ENCODE data around the gene GCK.

GRCh38 chr7:44172352-44172751 lies 16.9 kb downstream of the GCK start:
- TF ChIP-seq, protein P1, sequence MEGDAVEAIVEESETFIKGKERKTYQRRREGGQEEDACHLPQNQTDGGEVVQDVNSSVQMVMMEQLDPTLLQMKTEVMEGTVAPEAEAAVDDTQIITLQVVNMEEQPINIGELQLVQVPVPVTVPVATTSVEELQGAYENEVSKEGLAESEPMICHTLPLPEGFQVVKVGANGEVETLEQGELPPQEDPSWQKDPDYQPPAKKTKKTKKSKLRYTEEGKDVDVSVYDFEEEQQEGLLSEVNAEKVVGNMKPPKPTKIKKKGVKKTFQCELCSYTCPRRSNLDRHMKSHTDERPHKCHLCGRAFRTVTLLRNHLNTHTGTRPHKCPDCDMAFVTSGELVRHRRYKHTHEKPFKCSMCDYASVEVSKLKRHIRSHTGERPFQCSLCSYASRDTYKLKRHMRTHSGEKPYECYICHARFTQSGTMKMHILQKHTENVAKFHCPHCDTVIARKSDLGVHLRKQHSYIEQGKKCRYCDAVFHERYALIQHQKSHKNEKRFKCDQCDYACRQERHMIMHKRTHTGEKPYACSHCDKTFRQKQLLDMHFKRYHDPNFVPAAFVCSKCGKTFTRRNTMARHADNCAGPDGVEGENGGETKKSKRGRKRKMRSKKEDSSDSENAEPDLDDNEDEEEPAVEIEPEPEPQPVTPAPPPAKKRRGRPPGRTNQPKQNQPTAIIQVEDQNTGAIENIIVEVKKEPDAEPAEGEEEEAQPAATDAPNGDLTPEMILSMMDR (IDR thresholded peaks at IDR 0.05; ENCODE audit: poor library complexity): no peak
- TF ChIP-seq EZH2phosphoT487 (IDR thresholded peaks at IDR 0.05; ENCODE audit: low read depth, severe bottlenecking, unreplicated experiment): no peak
